ENCODE results near the gene SPPL3. TPM values are rescaled to one million over a fixed set of nuclear protein-coding genes. Genes with fewer than 3 reads are reported as not detected.

SPPL3 gene
- total RNA-seq, 6 experiments from 2014 or later: 35.3 to 59.1 (median 47.1) TPM

- Mint-ChIP-seq H3K4me3 (no peak overlapping the region), H3K36me3 (ENCODE audit: low read depth) (no peaks in the 10 kb centered on the region), H3K27me3 (ENCODE audit: insufficient read depth) (peaks cover 4% of the 10 kb centered on the region; the same call in 1 of the 2 replicates), H3K4me1 (ENCODE audit: low read depth) (no peaks in the 10 kb centered on the region), H3K9me3 (no peaks in the 10 kb centered on the region), H3K27ac (no peak overlapping the region)
- DNase-seq: no peak
- TF ChIP-seq CTCF (IDR thresholded peaks at IDR 0.05): no peak
Measured at GRCh38 chr12:120941846-120942405, 37.8 kb upstream of the SPPL3 start.

- no peak overlapping the region for H3K4me3 Mint-ChIP-seq
- no peak for TF ChIP-seq CTCF (IDR thresholded peaks at IDR 0.05)
- no peaks in the 10 kb centered on the region for H3K36me3 Mint-ChIP-seq (ENCODE audit: low read depth)
- no peaks in the 10 kb centered on the region for H3K9me3 Mint-ChIP-seq
- DNase-seq: no peak
- H3K27me3 Mint-ChIP-seq (ENCODE audit: insufficient read depth): peaks cover 4% of the 10 kb centered on the region; the same call in 1 of the 2 replicates
- H3K27ac Mint-ChIP-seq: no peak overlapping the region
- no peaks in the 10 kb centered on the region for H3K4me1 Mint-ChIP-seq (ENCODE audit: low read depth)
Measured at GRCh38 chr12:120941412-120941811, 37.3 kb upstream of the SPPL3 start.

GRCh38 chr12:120940799-120941198 is 36.6 kb upstream of the SPPL3 start:
- Mint-ChIP-seq H3K27ac (no peak overlapping the region), H3K36me3 (ENCODE audit: low read depth) (no peaks in the 10 kb centered on the region), H3K4me3 (no peak overlapping the region), H3K4me1 (ENCODE audit: low read depth) (no peaks in the 10 kb centered on the region), H3K9me3 (no peaks in the 10 kb centered on the region), H3K27me3 (ENCODE audit: insufficient read depth) (peaks cover 6% of the 10 kb centered on the region)
- peak; percentile 23 for DNase-seq
- no peak for TF ChIP-seq CTCF (IDR thresholded peaks at IDR 0.05)

GRCh38 chr12:120940006-120940405 is 35.8 kb upstream of the SPPL3 start:
- no peak for TF ChIP-seq CTCF (IDR thresholded peaks at IDR 0.05)
- Mint-ChIP-seq H3K36me3 (ENCODE audit: low read depth) (no peaks in the 10 kb centered on the region), H3K27ac (no peak overlapping the region), H3K4me3 (no peak overlapping the region), H3K9me3 (no peaks in the 10 kb centered on the region), H3K27me3 (ENCODE audit: insufficient read depth) (peaks cover 10% of the 10 kb centered on the region), H3K4me1 (ENCODE audit: low read depth) (no peaks in the 10 kb centered on the region)
- no peak for DNase-seq

- Mint-ChIP-seq H3K36me3 (ENCODE audit: low read depth) (no peaks in the 10 kb centered on the region), H3K4me1 (ENCODE audit: low read depth) (no peaks in the 10 kb centered on the region), H3K4me3 (no peak overlapping the region), H3K27ac (no peak overlapping the region), H3K9me3 (no peaks in the 10 kb centered on the region), H3K27me3 (ENCODE audit: insufficient read depth) (peaks cover 10% of the 10 kb centered on the region)
- DNase-seq: no peak
- TF ChIP-seq CTCF (IDR thresholded peaks at IDR 0.05): no peak
Measured at GRCh38 chr12:120939523-120939922, 35.4 kb upstream of the SPPL3 start.

GRCh38 chr12:120938496-120938895 is 34.3 kb upstream of the SPPL3 start:
- Mint-ChIP-seq H3K27ac (no peak overlapping the region), H3K4me3 (no peak overlapping the region), H3K9me3 (no peaks in the 10 kb centered on the region), H3K27me3 (ENCODE audit: insufficient read depth) (peaks cover 13% of the 10 kb centered on the region), H3K36me3 (ENCODE audit: low read depth) (no peaks in the 10 kb centered on the region), H3K4me1 (ENCODE audit: low read depth) (no peaks in the 10 kb centered on the region; the same call in 1 of the 2 replicates)
- DNase-seq: no peak
- TF ChIP-seq CTCF (IDR thresholded peaks at IDR 0.05): no peak
